Lung (tissue), 12 donors: ENCODE results near the gene TAF6. TPM values are rescaled to one million over a fixed set of nuclear protein-coding genes. Genes with fewer than 3 reads are reported as not detected.

Source experiments
- ATAC-seq: fragments of 200-7000 bp; cut with Tn5 transposase; one replicate; pipeline ENCODE4 v1.9.1; 2020; ENCODE audit warnings: moderate number of reproducible peaks; ENCODE audit not compliant: insufficient read depth, low FRiP score
- DNase-seq, 3 donors: peaks; one replicate each; pipeline ENCODE4 v3.0.0-alpha.2; 2013 to 2017
- H3K27ac ChIP-seq, 2 donors: one replicate each; pipeline ENCODE4 v1.5.1; 2013; ENCODE audit warnings: mild to moderate bottlenecking in 2 of 2, moderate library complexity in 2 of 2, control low read depth in 1 of 2, inconsistent platforms in 1 of 2, low read depth in 1 of 2, low read length in 1 of 2
- H3K27me3 ChIP-seq, 3 donors: one replicate each; pipeline ENCODE4 v1.5.1; 2013; ENCODE audit warnings: low read length in 2 of 3; ENCODE audit not compliant: control insufficient read depth in 3 of 3, insufficient read depth in 3 of 3
- H3K36me3 ChIP-seq, 4 donors: one replicate each; pipeline ENCODE4 v1.5.1; 2013; ENCODE audit warnings: low read length in 4 of 4, mild to moderate bottlenecking in 1 of 4, moderate library complexity in 1 of 4; ENCODE audit not compliant: control insufficient read depth in 4 of 4, insufficient read depth in 4 of 4
- H3K4me1 ChIP-seq, 5 donors: one replicate each; pipeline ENCODE4 v1.5.1; 2013; ENCODE audit warnings: low read length in 5 of 5, mild to moderate bottlenecking in 2 of 5, moderate library complexity in 1 of 5; ENCODE audit not compliant: control insufficient read depth in 5 of 5, insufficient read depth in 5 of 5
- H3K4me3 ChIP-seq: one replicate; pipeline ENCODE4 v1.5.1; 2013; ENCODE audit warnings: mild to moderate bottlenecking, control low read depth, moderate library complexity
- H3K9ac ChIP-seq, 2 donors: one replicate each; pipeline ENCODE4 v1.5.1; 2013; ENCODE audit warnings: low read length in 2 of 2, control low read depth in 1 of 2; ENCODE audit not compliant: insufficient read depth in 1 of 2
- H3K9me3 ChIP-seq, 4 donors: one replicate each; pipeline ENCODE4 v1.5.1; 2013; ENCODE audit warnings: low read length in 3 of 4, mild to moderate bottlenecking in 1 of 4, moderate library complexity in 1 of 4; ENCODE audit not compliant: control insufficient read depth in 4 of 4, insufficient read depth in 3 of 4
- WGBS, 2 donors: extraction: QIAGEN DNeasy Blood & Tissue Kit; methylation state at CpG; one replicate each; pipeline ENCODE4 v1.1.7; 2013; 5-methylcytosine and 5-hydroxymethylcytosine counted together
- polyA plus RNA-seq, 2 donors: library from polyadenylated mRNA; stranded (reverse); fragments of 200-250 nt; gene quantifications; one replicate each; pipeline ENCODE4 v1.2.1, GENCODE V29; 2013
- total RNA-seq, 2 donors: library from RNA; depleted of rRNA in 1 of 2; stranded (reverse); fragments of >200 nt in 1 of 2; gene quantifications; one replicate each; pipeline ENCODE4 v1.2.1, GENCODE V29; 2014 to 2021
- TF ChIP-seq, protein P1 (sequence below): IDR thresholded peaks from 2 replicates; pipeline ENCODE4 v1.5.1; 2012; ENCODE audit warnings: mild to moderate bottlenecking; ENCODE audit errors: control extremely low read depth, extremely low read depth
- donor health status: control.
- donor health status: control.
- donor health status: Bipolar disorder and iron deficiency.
- donor health status: healthy.
- donor health status: DM: yes; HTN: yes; CAD: no.

The TAF6 gene
- total and polyA plus RNA-seq, 4 donors: 31.5 to 51.5 (median 37.9) TPM

DNA sequence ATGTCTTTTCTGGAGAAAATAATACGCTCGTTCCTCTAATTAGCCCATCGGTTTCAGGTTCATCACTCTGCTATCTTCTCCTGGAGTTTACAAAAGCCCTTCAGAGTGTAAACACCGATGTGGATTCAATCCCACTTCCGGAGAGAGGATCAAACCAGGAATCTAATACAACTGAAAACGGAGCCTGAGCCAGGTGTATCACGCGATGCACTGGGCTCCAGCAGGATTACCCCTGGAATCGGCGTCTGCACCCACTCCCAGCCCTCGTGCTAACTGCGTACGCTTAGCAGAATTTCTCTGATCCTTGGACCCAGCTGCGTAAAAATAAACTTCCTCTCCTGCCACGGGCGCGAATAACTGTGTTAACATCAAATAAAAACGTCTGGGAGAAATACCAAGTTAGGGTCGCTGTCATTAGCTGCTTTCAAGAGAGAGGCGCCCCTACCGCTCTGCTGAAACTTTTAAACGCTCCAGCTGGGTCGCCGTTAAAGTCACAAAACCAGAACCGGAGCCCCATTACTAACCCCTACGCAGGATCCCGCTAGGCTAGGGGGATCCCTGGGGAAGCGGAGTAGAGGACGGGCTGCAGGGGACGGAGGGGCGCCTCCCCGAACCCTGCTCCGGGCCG, 38.1 kb downstream of the TAF6 start:
- Histone ChIP-seq H3K9ac (peak overlapping the region; percentile 87 to 89), H3K27me3 (no peaks in the 10 kb centered on the region), H3K9me3 (no peaks in the 10 kb centered on the region), H3K36me3 (peaks cover 9 to 34% (median 19%) of the 10 kb centered on the region in 4 donors), H3K4me3 (peak overlapping the region; percentile 95), H3K27ac (peak overlapping the region; percentile 93), H3K4me1 (peaks cover 0 to 20% (median 6%) of the 10 kb centered on the region in 5 donors)
- TF ChIP-seq, protein P1, sequence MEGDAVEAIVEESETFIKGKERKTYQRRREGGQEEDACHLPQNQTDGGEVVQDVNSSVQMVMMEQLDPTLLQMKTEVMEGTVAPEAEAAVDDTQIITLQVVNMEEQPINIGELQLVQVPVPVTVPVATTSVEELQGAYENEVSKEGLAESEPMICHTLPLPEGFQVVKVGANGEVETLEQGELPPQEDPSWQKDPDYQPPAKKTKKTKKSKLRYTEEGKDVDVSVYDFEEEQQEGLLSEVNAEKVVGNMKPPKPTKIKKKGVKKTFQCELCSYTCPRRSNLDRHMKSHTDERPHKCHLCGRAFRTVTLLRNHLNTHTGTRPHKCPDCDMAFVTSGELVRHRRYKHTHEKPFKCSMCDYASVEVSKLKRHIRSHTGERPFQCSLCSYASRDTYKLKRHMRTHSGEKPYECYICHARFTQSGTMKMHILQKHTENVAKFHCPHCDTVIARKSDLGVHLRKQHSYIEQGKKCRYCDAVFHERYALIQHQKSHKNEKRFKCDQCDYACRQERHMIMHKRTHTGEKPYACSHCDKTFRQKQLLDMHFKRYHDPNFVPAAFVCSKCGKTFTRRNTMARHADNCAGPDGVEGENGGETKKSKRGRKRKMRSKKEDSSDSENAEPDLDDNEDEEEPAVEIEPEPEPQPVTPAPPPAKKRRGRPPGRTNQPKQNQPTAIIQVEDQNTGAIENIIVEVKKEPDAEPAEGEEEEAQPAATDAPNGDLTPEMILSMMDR: no peak
- DNase-seq: peak in 2 of 3 donors; percentile 27 to 33
- 1% methylated on average over 29 to 34 of the region's 34 CpGs for WGBS, 2 donors
- ATAC-seq: no peak

DNA sequence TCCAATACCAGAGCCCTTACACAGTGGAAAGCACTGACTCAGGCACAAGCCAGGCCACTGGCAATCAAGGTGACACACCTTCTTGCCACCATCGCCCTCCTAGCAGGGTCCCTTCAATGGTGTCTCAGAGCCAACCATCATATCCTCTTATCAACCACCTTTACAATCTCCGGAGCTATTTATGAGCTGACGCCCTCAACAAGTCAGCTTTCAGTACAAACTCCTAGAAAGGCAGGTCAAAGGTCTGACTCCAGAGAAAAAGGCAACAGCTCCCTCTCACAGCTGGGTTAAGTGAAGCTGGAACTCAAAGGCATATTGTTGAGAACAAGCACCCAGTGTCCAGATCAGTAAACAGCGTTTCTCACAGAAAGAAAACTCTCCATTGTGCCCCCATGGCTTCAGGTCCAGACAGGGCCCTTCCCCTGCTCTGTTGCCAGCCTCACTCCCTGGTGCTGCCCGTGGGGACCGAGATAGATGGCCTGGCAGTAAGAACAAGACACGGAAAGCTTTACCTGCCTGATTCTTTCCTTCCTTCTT, 40.1 kb downstream of the TAF6 start:
- H3K9me3 ChIP-seq: no peaks in the 10 kb centered on the region
- WGBS, 2 donors: 76 to 88% methylated on average over 7 of the region's 7 CpGs
- peaks cover 23 to 52% (median 35%) of the 10 kb centered on the region in 4 donors for H3K36me3 ChIP-seq
- no peak overlapping the region for H3K27ac ChIP-seq
- H3K27me3 ChIP-seq: no peaks in the 10 kb centered on the region
- DNase-seq (no peak), ATAC-seq (no peak)
- H3K4me3 ChIP-seq: no peak overlapping the region
- TF ChIP-seq, protein P1: no peak
- H3K9ac ChIP-seq: no peak overlapping the region
- peaks cover 0 to 20% (median 6%) of the 10 kb centered on the region in 5 donors for H3K4me1 ChIP-seq

DNA sequence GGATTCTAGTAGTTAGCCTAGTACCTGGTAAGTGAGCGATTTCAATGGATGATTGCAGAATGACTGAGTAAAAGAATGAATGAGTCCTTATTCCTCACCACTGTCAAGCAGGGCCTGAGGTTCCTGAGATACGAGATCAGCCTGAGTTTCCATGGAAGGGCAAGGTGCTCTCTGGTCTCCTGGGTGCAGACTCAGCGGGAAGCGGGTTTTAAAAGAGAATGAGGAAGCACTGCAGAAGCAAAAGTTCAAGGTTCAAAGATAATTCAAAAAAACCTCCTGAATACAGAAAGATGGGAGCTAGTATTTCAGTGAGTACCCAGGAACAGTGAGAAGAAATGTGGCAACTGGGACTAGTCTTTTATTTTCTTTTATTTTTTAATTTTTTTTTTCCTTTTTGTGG, 42.0 kb downstream of the TAF6 start:
- Histone ChIP-seq H3K27me3 (no peaks in the 10 kb centered on the region), H3K27ac (no peak overlapping the region), H3K9ac (no peak overlapping the region), H3K36me3 (peaks cover 41 to 71% (median 53%) of the 10 kb centered on the region in 4 donors), H3K4me3 (no peak overlapping the region), H3K9me3 (peaks cover 0 to 11% (median 7%) of the 10 kb centered on the region in 4 donors), H3K4me1 (peaks cover 0 to 16% (median 6%) of the 10 kb centered on the region in 5 donors)
- 97 to 98% methylated on average over 4 of the region's 4 CpGs for WGBS, 2 donors
- no peak for ATAC-seq
- no peak for DNase-seq
- TF ChIP-seq, protein P1: no peak
